GM18951 (cell line): ENCODE measurements around the gene NAB2.

Source experiments
- POLR2A ChIP-seq: IDR thresholded peaks from 4 replicates; pipeline ENCODE4 v1.6.1; 2011; ENCODE audit warnings: mild to moderate bottlenecking; ENCODE audit not compliant: insufficient read length, insufficient read depth; ENCODE audit errors: extremely low read depth
- in situ Hi-C: fragments of 300-500 bp; cut with MboI; formaldehyde crosslinking; loops from one replicate; pipeline ENCODE4 v1.12.0; 2022; ENCODE audit warnings: low sequenced_read_pairs, mixed read lengths, inconsistent platforms; ENCODE audit not compliant: unreplicated experiment

Gene NAB2

DNA sequence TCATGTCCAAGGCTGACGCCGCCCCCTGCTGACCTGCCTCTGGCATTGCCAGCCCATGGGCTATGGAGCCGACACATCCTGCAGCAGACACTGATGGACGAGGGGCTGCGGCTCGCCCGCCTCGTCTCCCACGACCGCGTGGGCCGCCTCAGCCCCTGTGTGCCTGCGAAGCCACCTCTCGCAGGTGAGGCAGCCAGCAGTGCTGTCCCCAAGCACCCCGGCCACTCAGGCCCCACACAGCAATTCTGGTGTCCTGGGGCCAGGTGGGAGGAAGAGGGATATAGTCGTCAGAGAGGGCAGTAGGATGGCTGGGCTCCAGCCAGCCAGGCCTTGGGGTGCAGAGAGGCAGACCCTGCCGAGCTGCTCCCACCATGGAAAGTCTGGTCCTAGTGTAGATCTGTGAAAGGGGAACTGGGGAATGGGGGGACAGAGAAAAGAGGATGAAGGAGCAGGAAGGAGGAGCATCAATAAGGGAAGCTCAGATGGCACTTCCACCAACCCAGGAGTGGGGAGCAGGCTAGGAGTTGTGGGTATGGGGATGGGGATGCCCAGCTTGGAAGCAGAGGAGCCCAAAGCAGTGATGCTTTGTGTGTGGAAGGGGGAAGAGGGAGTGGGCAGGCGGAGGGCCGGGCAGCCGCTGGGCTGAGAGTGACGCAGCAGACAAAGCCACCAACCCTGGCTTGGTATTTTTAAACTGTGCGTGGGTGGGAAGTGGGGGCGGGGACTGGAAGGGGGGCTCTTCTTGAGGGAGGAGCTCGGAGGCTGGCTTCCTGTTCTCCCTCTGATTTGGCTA is 4.7 kb downstream of the NAB2 start:
- in situ Hi-C loops, result no loop called here
- peak; percentile 39 for TF ChIP-seq POLR2A

DNA sequence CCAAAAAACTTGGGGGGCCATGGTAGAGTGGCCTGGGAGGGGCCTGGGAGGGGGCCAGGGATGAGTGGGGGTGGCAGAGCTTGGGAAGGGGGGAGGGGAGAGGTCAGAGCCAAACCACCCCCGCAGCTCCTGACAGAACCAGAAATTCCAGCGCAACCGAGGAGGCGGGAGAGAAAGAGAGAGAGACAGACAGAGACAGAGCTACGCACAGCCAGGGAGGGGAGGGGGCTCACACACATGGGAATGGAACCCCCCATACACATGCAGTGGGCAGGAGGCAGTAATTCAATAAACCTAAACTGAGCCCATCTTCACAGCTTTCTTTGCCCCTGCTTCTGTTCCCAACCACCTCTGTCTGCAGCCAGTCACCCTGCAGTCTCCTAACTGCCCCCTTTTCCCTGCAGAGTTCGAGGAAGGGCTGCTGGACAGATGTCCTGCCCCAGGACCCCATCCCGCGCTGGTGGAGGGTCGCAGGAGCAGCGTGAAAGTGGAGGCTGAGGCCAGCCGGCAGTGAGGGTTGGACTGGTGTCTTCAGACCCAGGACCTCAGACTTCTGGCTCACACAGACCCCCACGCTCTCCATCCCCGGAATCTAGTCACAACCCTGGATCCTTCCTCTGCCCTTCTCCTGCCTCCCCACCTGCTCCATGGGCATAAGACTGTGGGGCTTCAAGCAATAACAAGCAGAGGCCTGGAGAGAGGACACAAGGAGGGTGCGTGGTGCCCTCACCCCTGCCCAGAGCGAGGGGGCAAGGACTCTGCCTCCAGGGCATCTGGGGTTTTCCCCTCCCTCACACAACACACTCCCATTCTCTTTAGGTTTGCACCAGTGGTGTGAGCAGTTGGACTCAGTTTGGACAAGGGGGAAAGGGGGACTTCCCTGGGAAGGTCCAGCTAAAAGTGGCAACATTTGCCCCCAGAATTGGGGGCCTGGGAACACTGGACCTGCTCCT is 5.6 kb downstream of the NAB2 start:
- TF ChIP-seq POLR2A, result peak; percentile 41
- in situ Hi-C loops, result no loop called here

DNA sequence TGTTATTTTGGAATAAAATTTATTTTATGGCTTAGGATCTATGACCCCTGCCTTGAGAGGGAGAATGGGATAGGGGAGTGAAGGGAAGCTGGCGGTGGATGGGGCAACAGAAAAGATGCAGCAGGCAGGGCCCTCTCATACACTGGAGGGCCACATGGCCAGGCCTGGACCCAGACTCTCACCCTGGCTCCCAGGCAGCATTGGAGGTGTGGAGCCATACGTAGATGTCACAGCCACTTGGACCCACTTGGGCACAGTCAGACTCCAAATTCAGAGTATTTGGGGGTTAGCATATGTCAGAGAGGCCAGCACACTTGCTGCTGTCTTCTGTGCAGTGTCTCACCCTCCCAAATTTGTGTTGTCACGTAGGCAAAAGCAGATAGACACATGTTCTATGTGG is 6.5 kb downstream of the NAB2 start:
- in situ Hi-C loops, result no loop called here
- TF ChIP-seq POLR2A, result no peak

DNA sequence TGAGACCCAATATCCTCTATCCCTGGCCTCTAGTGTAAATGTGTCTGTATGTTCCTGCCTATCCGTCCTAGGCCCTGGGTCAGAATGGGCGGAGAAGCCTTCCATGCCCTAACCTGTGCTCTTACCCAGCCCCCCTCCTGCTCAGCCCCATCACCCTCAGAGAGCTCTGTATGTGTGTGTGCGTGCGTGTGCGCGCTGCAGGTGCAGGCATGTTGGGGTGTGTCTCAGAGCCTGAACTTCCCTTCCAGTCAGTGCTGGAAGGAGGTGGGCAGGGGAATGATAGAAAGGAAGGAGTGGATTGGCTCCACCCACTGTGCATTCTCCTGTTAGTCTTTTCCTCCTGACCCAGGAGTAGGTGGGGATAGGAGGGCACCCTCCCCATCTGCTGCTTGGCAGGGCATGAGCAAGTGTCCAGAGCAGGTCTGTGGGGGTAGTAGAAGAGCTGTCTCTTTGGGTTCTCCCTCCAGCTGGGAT is 7.2 kb downstream of the NAB2 start:
- in situ Hi-C loops, result no loop called here
- no peak for TF ChIP-seq POLR2A

DNA sequence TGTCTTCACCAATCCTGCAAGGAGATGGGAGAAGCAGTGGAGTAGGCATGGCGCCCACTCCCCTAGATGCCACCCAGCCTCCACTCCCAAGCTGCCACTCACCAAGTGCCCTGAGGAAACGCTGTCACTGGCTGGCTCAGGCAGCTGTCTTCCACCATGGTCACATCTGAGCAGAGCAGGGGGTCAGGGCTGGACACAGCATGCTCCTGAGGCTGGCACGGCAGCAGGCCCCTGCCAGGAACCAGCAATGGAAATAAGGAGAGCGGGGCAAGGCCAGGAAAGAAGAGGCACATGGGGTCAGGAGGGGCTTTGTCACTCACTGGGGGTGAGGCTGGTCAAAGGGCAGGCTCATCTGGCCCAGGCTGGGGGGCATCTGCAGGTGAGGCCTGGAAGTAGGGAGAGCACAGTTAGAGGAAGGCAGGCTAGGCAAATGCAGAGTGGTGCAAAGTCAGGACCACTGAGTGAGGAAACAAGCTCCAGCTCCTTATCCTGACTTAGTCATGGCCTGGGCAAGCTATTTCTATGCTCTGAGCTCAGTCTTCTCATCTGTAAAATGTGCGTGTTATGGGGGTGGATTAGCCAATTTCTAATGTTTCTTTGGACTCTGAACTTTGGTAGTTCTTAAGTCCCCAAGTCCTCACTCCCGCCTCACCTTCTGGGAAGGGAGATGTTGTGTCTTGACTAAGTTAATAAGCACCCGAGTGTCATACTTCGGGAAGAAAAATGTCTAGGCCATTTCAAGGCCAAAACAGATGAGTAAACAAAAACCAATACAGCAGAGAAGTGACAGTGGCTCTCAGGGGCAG is 8.0 kb downstream of the NAB2 start:
- TF ChIP-seq POLR2A, result no peak
- in situ Hi-C loops, result no loop called here

DNA sequence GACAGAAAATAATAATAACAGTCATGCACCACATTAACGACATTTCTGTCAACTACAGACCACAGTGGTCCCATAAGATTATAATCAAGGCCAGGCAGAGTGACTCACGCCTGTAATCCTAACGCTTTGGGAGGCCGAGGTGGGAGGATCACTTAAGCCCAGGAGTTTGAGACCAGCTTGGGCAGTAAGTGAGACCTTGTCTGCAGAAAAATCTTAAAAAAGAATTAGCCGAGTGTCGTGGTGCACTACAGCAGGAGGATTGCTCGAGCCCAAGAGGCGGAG is 8.6 kb downstream of the NAB2 start:
- no peak for TF ChIP-seq POLR2A
- in situ Hi-C loops, result no loop called here

DNA sequence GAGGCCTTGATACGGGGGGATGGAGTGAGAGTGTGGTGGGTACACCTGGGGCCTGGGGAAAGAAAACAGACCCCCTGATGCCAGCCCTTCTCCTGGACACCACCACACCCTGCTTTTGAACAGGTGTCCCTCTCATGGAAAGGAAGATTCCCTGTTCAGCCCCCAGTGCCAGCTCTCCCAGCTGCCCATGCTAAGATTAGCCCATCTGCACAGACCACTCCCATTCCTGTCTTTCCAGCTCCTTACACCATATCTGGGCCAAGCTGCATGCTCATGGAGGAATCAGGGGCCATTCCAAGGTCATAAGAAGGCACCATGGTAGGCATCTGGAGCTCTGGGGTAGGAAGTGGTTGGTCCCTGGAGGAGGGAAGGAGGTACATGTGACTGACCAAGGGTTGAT is 9.6 kb downstream of the NAB2 start:
- in situ Hi-C loops, result no loop called here
- TF ChIP-seq POLR2A, result no peak

DNA sequence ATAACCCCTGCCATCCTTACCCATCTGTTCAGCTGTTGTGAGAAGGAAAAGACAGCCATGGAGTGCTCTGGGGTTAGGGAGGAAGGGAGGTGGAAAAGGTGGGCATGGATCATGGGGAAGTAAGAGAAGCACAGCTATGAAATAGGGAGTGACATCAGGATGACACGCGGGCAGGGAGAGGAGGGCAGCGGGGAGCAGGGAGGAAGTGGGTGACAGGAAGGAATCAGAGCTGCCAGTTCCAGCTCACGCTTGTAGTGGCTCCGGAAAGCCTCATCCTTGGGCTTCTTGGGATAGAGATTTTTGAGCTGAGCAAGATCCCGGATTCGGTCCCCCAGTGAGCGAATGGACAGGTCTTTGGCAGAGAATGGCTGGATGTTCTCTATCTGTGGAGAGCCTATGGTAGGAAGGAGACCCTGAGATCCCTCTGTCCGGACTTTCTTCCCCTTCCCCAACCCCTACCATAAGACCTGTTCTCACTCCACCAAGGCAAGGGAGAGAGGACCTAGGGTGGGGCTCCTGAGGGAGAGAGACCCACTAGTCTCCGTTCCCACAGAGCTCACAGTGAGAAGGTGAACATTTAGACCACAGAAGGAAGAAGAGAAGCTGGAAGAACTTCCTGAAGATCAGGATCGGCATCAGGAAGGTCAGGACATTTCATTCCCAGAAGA is 10.3 kb downstream of the NAB2 start:
- in situ Hi-C loops, result no loop called here
- TF ChIP-seq POLR2A, result no peak

DNA sequence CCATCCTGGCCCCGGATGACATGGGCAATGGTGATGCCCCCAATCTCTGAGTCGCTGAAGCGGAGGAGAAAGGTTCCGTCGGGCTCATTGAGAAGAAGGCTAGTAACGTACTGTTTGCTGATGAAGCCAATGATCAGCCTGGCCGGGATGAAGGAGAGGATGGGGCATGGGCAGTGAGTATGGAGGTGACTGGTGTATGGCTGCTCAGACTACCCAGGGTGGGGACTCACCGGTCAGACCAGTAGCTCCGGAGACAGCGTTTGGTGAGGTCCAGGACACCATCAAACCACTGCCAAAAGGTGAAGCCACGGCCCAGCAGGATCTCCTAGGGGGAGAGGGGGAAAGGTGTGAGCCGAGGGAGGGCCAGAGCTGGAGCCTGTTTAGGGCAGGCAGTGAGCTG is 10.9 kb downstream of the NAB2 start:
- TF ChIP-seq POLR2A, result no peak
- in situ Hi-C loops, result no loop called here

DNA sequence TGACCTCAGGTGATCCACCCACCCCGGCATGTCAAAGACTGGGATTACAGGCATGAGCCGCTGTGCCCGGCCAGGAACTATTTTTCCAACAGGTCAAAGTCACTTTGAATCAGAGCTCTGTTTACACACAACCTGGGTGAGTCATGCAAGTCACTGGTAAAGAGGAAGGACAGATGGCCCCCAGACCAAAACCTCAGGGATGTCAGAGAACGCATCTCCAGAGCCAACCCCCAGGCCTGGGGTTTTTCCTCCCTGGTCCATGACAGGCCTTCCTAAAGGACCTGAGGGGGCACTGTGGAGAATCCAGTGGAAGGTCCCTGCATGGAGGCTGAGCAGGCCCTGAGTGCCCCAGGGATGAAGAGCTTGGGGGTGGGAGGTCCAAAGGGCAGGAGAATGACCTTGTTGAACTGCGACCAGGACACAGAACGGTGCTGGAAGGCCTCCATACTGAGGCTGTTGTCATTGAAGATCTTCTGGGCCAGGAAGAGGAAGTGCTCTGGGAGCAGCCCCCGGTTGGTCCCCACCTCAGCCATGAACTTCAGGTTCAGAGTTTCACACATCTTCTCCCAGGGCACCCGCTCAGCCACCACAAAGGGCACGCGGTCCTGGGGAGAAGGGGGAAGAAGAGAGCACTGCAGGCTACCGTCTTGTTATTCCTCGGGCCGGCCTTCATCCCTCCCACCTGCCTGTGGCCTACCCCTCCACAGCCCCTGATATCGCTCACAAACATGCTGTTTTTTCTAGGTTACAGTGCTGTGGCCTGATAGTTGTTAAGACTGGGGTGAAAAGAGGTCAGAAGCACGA is 13.2 kb downstream of the NAB2 start:
- in situ Hi-C loops, result no loop called here

DNA sequence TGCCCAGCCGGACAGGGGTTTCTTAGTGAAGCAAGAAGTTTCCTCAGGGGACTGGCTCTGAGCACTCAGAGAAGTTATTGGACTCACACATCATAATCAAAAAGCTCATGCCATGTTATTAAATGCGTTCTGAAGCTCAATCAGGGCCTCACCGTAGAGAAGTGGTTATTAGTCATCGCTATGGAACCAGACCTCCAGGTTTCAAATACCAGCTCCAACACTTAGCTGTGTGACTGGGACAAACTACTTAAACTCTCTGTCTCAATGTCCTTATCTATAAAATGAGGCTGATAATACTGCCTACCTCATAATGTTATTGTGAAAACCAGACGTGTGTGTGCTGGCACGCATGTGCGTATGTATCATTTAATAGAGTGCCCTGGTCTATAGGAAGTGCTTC is 14.9 kb downstream of the NAB2 start:
- in situ Hi-C loops, result no loop called here
- no peak for TF ChIP-seq POLR2A

More for the DNA sequence above, 13.2 kb downstream of the NAB2 start:
- TF ChIP-seq POLR2A, result no peak
